ENCODE measurements around the gene SORL1.

Gene SORL1

DNA sequence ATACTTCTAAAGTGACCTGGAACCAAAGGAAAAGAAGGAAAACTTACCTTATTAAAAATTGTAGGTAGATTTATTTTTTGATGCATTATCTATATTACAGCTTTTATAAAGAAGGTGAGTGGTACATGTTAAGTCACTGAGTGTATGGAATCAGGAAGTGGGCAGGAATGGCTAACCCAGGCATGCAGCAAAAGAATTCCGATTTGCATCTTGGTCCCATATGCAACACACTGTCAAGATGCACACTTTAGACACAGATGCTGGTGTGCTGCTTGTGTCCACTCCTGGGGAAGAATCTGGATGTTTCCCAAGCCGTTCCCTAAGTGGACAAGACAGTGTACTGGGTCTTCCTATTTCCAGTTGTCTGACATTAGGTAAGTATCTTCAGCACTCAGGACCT is 100.5 kb downstream of the SORL1 start:
- no peak for DNase-seq (ENCODE audit: low spot score)
- TF ChIP-seq CTCF (IDR thresholded peaks at IDR 0.05; ENCODE audit: borderline replicate concordance, control extremely low read depth, extremely low read depth, insufficient read depth, missing control alignments) = no peak
- in situ Hi-C loops (cut with MboI; ENCODE audit: low sequenced_read_pairs, unreplicated experiment) = no loop called here

DNA sequence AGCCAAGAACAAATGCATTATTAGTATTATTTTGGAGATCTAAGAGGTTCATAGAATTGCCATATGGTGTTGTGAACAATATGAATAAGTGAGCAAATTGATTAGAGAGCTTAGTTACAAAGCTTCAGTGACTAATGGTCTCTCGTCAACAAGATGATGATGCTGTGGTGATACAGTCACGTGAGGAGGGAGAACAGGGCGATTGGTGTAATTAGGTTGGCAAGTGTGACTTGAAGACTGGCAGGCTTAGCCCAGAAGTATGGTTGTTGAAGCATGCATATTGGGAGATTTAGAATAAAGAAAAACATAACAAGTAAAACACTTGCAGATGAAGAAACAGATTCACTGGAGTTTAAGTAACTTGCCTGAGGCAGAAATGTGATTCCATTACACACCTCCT is 101.3 kb downstream of the SORL1 start:
- DNase-seq (ENCODE audit: low spot score) = no peak
- in situ Hi-C loops (cut with MboI; ENCODE audit: low sequenced_read_pairs, unreplicated experiment) = no loop called here
- TF ChIP-seq CTCF (IDR thresholded peaks at IDR 0.05; ENCODE audit: borderline replicate concordance, control extremely low read depth, extremely low read depth, insufficient read depth, missing control alignments) = no peak

- TF ChIP-seq CTCF (IDR thresholded peaks at IDR 0.05; ENCODE audit: borderline replicate concordance, control extremely low read depth, extremely low read depth, insufficient read depth, missing control alignments) = no peak
- in situ Hi-C loops (cut with MboI; ENCODE audit: low sequenced_read_pairs, unreplicated experiment) = no loop called here
- no peak for DNase-seq (ENCODE audit: low spot score)
These were observed 101.7 kb downstream of the SORL1 start for GRCh38 chr11:121553806-121554205.

GRCh38 chr11:121554552-121554951 is 102.4 kb downstream of the SORL1 start:
- TF ChIP-seq CTCF (IDR thresholded peaks at IDR 0.05; ENCODE audit: borderline replicate concordance, control extremely low read depth, extremely low read depth, insufficient read depth, missing control alignments) = no peak
- in situ Hi-C loops (cut with MboI; ENCODE audit: low sequenced_read_pairs, unreplicated experiment) = no loop called here
- no peak for DNase-seq (ENCODE audit: low spot score)

- in situ Hi-C loops (cut with MboI; ENCODE audit: low sequenced_read_pairs, unreplicated experiment) = no loop called here
- TF ChIP-seq CTCF (IDR thresholded peaks at IDR 0.05; ENCODE audit: borderline replicate concordance, control extremely low read depth, extremely low read depth, insufficient read depth, missing control alignments) = no peak
- no peak for DNase-seq (ENCODE audit: low spot score)
These were observed 103.0 kb downstream of the SORL1 start for GRCh38 chr11:121555121-121555520.

- no peak for DNase-seq (ENCODE audit: low spot score)
- TF ChIP-seq CTCF (IDR thresholded peaks at IDR 0.05; ENCODE audit: borderline replicate concordance, control extremely low read depth, extremely low read depth, insufficient read depth, missing control alignments) = no peak
- in situ Hi-C loops (cut with MboI; ENCODE audit: low sequenced_read_pairs, unreplicated experiment) = no loop called here
These were observed 104.8 kb downstream of the SORL1 start for GRCh38 chr11:121556937-121557336.

DNA sequence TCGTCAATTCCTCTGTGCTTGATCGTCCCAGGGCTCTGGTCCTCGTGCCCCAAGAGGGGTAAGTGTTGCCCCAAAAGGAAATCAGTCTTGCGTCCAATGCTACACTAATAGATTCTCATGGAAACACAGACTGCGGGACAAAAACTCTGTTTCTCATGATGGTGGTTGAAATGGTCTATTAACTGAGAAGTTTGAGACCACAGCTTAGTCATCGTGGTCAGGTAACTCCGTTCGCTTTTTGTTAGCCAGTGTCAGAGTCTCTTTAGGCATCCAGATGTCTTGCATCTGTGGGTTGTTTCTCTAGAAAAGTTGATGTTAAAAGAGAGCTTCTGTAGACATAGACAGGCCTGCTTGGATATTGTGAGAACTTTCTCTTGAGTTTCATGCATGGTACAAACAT is 105.2 kb downstream of the SORL1 start:
- TF ChIP-seq CTCF (IDR thresholded peaks at IDR 0.05; ENCODE audit: borderline replicate concordance, control extremely low read depth, extremely low read depth, insufficient read depth, missing control alignments) = no peak

More for the DNA sequence above, 105.2 kb downstream of the SORL1 start:
- DNase-seq (ENCODE audit: low spot score) = peak; percentile 45
- in situ Hi-C loops (cut with MboI; ENCODE audit: low sequenced_read_pairs, unreplicated experiment) = no loop called here
